Jurkat, Clone E6-1 (cell line): Measurements from ENCODE around the gene SLC25A12.
A peak's percentile ranks its signal among the peaks of the same experiment; 100 is the strongest.

Source experiments
- DNase-seq: peaks from one replicate; pipeline ENCODE4 v3.0.0-alpha.2; 2011; ENCODE audit warnings: low read depth, low spot score
- H3K4me3 ChIP-seq: 2 replicates; pipeline ENCODE4 v1.5.1; 2011; ENCODE audit warnings: mild to moderate bottlenecking, low read length, control low read depth, moderate library complexity

SLC25A12 gene

DNA sequence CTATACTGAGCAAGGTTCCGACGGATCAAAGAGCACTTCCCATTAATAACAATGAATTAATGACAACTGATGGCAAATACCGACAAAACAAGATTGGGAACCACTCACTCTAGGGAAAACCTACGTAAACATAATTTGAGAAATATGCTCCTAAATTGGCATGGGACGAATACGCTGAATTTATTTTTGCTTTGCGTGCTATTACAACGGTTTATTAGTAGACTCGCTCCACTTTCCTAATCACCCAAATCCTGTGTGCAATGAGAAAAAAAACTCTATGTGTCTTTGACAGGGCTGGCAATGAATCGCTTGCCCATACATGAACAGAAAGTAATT is 536 bp upstream of the SLC25A12 start:
- no peak for DNase-seq
- H3K4me3 ChIP-seq = peak overlapping the region; percentile 75

DNA sequence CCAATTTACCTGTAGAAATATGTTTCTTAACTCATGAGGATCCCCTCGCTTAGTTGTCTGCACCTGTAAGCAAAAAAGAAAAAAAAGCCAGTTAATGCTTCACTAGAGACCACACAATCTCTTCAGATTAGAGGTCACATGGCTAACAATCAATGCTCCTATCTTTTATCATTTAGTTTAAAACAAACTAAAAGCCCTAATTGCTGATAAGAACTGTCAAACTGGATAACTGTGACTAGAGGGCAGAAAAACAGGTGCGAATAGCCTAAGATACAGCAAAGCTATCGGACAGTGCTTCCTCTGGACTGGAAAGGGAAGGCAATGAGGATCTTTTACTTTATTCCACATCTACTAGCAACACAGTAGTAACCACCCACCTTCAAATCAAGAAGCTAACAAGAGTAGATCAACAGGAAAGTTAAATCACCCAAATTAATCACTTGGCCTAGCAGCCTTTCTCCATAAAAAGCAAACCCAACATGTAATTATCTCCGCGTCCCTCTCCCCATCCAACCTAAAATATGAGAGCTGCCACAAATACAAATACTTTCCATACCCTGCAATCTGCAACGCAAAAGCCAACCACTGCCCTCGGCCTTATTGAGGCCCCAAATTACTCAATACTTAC is 734 bp downstream of the SLC25A12 start:
- DNase-seq = no peak
- H3K4me3 ChIP-seq = peak overlapping the region; percentile 75

DNA sequence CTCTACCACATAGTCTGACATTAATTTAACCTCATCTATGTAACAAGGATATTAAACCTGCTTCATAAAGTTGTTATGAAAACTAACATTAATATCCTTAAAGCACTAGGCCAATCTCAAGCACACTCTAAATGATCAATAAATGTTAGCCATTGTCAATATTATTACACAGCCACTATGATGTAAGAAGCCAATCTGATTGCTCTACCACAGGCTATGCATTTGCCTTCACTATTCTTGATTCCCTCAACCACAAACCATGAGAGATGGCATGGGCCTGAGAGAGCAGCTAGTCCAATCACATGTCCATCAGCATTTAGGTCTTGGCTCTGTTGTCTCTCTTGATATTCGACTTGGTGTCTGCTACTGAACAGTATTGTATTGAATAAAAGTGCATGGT is 4.2 kb downstream of the SLC25A12 start:
- no peak overlapping the region for H3K4me3 ChIP-seq
- DNase-seq = no peak

DNA sequence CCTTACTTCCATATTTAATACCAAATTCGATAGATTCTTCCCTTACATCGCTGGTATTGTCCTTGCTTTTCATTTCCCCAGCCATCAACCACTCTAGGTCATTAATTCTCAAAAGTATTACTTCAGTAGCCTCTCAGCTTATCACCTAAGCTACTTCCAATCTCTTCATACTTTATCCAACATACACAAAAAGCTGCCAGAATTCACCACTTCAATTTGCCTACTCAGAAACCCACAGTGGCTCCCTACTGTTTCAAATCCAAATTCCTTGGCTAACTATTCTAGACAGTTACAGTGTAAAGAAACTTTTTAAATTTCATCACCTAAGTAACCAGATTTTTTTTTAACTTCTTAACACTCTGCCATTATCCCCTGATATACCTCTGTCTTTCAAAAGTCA is 4.7 kb downstream of the SLC25A12 start:
- DNase-seq = no peak
- no peak overlapping the region for H3K4me3 ChIP-seq

DNA sequence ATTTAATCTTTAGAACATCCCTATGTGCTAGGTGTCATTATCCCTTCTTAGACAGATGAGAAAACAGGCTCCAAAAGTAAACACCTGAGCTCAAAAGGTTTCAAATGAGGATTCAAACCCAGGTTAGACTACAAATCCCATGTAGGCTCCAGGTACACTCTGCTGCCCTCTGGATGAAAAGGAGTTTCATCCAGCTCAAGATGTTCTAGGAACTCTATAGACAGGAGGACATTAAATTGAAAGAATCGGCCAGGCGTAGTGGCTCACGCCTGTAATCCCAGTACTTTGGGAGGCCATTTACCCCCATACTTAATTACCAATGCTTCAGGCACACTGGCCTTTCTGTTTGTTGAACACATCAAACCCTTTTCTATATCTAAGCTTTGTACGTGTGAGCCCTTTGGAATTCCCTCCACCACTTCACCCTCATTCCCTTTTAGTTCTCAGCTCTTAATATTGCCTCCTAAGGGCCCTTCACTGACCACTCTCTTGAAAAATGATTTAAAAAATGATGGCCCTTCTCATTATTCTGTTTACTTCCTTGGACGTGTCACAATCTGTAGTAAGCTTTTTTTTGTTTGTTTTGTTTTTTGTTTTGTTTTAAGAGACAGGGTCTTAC is 10.7 kb downstream of the SLC25A12 start:
- no peak overlapping the region for H3K4me3 ChIP-seq
- DNase-seq = no peak

DNA sequence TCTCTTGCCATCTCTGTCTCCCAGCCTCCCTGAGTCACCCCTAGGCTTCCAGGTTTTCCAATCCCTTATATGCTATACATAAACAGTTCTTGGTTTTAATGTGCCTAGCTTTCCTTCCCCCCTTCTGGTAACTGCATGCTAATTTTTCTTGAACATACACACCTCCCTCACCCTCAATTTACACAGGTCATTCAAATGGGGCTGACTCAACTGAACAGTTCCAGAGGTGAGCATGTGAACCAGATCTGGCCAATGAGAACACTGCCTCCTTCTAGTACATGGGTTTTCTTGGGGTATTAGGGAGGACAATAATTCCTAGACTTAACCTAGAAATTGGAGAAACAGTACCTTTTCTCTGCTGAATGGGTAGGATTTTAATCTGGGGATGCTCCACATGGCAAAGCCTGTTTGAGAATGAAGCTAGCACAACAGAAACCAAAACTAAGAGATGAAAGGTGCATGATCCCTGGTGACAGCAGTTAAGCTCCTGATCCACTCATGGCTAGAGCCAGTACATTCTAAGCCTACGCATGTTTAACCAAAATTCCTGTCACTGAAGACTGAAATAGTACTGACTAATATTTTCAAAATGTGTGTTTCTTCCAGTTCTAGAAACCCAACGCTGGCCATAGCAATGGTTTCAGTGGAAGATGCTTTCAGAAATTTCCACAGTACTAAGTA is 11.8 kb downstream of the SLC25A12 start:
- DNase-seq = no peak
- H3K4me3 ChIP-seq = no peak overlapping the region

DNA sequence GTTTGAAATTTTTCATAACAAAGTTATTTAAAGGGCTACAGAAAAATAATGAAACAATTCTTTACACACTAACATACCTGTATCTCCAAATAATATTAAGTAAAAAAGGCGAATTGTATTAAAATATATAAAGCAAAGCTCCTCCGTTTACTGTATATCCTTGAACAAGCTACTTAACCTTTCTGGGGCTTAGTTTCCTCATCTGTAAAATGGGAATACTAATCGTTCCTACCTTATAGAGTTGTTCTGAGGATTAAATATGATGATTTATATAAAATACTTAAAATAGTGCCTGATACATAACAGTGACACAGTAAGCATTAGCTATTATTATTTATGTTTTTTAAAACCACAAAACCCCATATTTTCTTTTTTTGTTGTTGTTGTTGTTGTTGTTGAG is 13.3 kb downstream of the SLC25A12 start:
- no peak overlapping the region for H3K4me3 ChIP-seq
- no peak for DNase-seq

DNA sequence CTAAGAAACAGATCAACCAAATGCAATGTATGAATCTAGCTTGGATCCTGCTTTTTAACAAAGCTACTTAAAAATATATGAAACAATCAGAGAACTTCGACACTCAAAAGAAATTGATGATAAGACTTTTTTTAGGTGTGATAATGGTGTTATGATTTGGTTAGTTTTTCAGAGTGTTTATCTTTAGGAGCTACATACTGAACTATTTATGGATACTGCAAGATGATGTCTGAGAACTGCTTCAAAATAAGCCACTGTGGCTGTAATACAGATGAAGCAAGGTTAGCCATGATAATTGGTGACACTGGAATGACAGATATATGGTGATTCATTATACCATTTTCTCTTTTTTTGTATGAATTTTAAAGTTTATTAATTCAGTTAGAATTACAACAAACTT is 14.2 kb downstream of the SLC25A12 start:
- no peak overlapping the region for H3K4me3 ChIP-seq
- DNase-seq = no peak

DNA sequence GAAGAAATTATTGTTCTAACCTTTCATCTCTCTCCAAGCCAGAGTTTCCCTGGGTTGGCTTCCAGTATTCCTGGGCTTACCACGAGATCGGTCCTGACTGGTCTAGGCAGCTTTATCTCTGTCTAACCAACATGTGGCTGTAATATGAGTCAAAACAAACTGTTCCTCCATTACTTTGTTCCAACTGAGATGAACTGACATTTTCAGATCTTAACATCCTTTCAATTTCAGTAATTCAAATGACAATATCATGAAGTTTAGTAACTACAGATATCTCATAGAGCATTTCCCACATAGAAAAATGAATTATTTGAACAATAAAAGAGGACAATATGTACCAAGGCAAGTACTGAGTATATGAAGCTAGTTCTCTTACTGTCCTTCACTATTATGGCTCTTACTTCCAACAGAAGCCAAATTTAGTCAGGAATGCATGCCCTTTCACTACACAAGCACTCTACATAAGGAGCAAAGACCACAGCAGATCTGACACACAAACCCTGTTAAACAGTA is 15.5 kb downstream of the SLC25A12 start:
- no peak for DNase-seq
- H3K4me3 ChIP-seq = no peak overlapping the region

DNA sequence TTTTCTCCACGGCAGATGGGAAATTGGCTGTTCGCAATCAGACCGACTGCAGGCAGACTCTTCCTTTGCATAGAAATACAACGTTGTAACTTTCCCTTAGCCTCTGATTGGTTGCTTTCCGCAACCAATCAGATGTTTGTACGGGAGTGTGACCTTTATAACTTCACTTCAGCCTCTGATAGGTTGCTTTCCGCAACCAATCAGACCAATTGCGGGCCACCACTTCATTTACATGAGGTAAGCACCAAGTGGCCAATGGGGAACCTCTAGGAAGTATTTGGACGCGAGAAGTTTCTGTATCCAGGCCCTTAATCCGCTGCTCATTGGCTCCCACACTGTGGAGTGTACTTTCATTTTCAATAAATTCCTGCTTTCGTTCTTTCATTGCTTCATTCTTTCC is 19.1 kb downstream of the SLC25A12 start:
- no peak overlapping the region for H3K4me3 ChIP-seq
- no peak for DNase-seq

DNA sequence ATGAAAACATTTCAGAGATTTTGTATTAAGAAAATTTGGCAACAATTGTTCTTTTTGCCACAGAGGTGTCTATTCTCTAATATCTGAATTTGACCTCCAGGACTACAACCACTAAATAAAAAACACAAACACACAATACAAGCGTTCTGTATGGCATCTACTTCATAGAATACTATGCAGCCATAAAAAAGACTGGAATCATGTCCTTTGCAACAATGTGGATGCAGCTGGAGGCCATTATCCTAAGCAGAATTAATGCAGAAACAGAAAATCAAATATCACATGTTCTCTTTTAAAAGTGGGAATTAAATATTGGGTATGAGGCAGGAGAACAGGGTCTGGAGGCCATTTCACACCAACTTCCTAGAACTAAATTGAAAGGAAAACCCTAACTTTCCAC is 19.5 kb downstream of the SLC25A12 start:
- H3K4me3 ChIP-seq = no peak overlapping the region
- DNase-seq = no peak

DNA sequence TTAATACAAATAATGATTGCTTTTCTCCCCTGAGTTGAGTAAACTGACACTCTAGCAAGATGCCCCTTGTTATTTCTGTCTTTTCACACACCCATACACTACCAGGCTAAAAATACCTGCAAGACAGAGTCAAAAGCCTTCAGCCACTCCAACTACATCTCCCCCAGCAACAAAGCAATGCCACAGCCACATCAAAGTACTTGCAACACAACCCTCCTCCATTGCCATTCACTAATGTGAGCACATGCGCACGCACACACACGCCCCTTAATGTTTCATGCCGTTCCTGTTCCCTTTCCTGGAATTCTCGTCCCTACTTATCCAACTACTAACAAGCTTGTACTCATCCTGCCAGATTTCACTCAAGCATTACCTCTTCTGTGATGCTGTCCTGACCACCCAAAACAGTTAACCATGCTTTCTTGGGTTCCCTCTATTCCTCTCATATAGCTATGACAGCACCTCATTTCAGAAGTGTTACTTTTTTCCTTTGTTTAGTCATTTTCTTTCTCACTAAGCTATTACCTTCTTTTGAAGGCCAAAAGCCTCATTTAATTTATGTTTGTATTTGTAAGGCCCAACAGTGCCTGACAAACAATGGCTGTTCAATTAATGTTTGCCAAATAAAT is 29.6 kb downstream of the SLC25A12 start:
- H3K4me3 ChIP-seq = peak overlapping the region; percentile 21; the same call in 1 of the 2 replicates
- DNase-seq = peak; percentile 71

DNA sequence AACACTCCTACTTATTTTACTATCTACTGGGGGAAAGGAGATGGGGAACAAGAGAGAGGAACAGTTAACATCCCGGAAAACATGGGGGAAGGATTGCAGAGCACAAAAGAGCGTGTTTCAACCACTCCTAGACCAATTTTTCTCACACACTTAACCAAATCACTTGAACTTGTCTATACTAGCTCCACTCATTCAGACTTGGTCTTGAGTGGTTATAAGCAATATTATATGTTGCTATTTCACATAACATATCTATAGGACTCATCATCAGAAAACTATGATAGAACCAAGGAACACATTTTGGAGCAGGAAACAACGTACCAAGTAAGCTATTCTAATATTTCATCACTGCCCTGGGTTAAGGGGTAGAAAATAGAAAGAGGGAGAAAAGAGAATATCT is 31.5 kb downstream of the SLC25A12 start:
- H3K4me3 ChIP-seq = no peak overlapping the region
- no peak for DNase-seq

DNA sequence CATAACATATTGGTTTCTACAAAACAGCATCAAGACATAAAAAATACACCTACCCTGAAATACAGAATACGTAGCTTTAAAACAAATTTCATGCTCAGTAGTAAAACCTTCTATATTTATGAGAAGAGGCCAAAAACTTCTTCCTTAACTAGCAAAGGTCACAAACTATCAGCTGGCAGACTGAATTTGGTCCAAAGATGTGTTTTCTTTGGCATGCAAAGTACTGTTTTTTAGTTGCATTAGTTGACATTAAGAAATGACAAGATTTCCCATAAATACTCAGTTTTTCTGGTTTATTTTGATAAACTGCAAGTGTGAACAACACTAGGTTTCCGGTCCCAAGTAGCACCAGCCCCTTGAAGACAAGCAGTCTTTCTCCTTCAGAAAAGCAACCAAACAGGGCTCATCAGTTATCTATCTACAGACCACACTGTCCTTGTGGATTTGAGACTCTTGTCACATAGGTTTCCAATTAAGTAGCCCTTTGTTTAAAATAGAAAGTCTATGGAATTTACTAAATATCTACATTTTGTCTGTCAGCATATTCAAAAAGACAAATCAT is 35.6 kb downstream of the SLC25A12 start:
- no peak overlapping the region for H3K4me3 ChIP-seq
- DNase-seq = no peak

DNA sequence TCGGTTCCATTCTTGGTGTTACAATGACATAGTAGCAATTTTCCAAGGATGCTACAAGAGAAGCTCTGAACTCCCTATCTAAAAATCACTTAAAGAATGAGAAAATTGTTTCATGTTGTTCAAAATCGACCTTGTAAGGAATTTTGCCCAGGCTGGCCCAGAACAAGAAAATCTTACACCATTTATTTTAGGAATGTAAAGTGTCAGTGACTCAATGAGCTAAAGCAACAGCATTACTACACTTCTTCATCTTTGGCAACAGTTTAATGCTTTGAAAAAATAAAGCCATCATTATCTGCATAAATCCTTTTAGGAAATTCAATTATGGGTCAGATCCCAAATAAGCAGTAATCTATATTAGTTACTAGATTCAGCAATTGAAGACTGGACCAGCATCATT is 38.6 kb downstream of the SLC25A12 start:
- no peak for DNase-seq
- H3K4me3 ChIP-seq = no peak overlapping the region

DNA sequence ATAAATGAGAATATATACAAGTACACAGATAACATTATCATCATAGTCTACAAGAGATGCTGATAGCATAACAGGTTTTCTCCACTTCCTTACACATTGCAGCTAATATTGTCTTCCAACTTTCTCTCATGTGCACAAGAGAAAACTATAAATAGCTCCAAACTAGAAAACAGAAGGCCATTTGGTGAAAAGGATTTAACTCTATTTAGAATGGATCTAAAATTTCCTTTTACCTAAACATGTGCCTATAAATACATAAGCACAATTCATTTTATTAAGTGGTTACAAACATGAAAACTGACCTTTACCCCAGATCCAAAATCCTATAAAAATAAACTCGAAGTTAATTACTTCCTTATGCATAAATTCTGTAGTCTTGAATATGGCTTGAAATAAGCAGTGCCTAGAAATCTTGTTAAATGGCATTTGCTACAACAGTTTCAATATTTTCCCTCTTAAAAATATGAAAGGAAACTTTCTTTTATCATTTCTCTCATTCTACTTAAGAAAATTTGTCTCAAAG is 41.6 kb downstream of the SLC25A12 start:
- DNase-seq = no peak
- no peak overlapping the region for H3K4me3 ChIP-seq

DNA sequence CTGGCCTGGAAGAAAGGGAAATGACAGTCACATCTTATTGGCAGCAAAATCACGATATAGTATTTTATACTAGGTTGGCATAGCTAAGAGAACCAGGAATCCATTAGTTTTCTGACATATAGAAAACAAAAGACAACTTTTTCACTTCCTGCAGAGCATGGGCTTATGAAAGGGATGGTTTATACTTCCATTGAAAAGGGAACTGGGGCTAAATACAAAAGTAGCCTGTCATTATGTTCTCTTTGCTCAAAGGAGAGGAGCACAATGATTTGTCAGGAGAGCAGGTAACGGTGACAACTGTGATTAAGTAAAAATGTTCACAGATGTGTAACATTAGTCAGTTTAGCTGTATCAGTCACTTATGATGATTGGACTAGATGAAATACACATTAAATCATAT is 46.4 kb downstream of the SLC25A12 start:
- no peak for DNase-seq
- no peak overlapping the region for H3K4me3 ChIP-seq

DNA sequence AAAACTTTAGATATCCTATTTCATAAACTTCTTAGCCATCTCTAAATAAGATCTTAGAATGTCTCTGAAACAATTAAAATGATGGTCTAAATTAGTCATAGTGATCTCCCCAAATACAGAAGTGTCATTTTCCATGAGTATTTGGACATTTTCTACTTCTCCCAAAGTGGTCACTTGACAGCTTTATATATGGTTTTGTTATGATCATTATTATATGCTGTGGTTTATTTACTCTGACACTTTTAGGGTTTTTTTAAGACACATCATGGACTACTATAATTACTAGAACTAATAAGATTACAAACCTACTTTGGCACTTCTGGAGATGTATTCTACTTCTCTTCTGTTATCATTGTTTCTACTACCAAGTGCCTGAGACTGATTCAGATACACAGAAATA is 47.1 kb downstream of the SLC25A12 start:
- no peak overlapping the region for H3K4me3 ChIP-seq
- DNase-seq = no peak

DNA sequence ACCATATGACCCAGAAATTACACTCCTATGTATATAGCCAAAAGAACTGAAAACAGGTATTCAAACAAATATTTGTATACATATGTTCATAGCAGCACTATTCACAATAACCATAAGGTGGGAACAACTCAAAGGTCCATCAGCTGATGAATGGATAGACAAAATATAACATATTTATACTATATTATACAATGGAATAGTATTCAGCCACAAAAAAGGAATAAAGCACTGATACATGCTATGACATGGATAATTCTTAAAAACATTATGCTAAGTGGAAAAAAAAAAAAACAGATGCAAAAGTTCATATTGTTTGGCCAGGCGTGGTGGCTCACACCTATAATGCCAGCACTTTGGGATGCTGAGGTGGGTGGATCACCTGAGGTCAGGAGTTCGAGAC is 52.0 kb downstream of the SLC25A12 start:
- no peak for DNase-seq
- H3K4me3 ChIP-seq = no peak overlapping the region

DNA sequence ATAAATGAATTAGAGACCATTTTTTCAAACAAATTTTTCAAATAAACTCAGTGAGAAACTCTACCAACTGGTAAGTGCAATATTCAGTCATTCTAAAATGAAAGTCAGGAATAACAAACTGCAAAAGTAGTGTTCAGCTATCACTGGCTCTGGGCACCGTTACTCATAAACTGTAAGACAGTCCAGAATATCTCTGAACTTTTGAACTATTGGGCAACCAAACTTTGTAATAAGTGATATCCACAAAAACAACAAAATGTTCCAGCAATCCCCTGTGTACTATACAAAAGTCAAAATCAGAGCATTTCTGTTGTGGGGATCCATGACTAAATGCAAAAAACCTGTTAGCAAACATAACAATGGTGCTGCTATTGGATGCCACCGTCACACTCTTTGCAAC is 56.3 kb downstream of the SLC25A12 start:
- no peak overlapping the region for H3K4me3 ChIP-seq
- no peak for DNase-seq
